ENCODE data around the gene POM121. TPM values are rescaled to one million over a fixed set of nuclear protein-coding genes. Genes with fewer than 3 reads are reported as not detected.
"Not testable (repeated sequence)": the region's sequence is repeated elsewhere in the genome, so short reads cannot be mapped to it uniquely, and the experiment has no call there.

The POM121 gene
- total RNA-seq, 1 donor from 2014 or later = 46.7 TPM

GRCh38 chr7:72995484-72995883, 70.6 kb downstream of the POM121 start:
- not testable (repeated sequence) for DNase-seq (ENCODE audit: low spot score)

DNA sequence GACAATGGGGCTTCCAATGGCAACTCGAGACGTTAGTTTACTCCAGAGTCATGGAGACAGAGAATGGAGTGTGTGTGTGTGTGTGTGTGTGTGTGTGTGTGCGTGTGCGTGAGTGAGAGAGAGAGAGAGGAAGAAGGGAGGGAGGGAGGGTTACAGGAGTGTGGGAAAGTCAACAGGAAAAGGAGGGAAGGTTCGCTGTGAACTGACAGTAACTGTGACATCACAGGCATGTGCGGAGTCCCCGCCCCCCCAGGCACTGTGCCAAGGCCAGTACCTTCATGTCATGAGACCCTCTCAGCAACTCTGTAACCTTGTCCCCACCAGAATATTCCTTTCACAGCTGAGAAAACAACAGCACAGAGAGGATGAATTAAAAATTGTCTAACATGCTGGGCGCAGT, 72.6 kb downstream of the POM121 start:
- DNase-seq (ENCODE audit: low spot score) = not testable (repeated sequence)

GRCh38 chr7:72997887-72998468, 73.1 kb downstream of the POM121 start:
- not testable (repeated sequence) for DNase-seq (ENCODE audit: low spot score)

Other genes with a start within 250 kb of the POM121 start
- 11.0 TPM for gene TYW1B, start 96.9 kb upstream of the POM121 start, total RNA-seq
- 2.7 TPM for gene TRIM74, start 44.4 kb downstream of the POM121 start, total RNA-seq
- gene SPDYE8, start 104.7 kb downstream of the POM121 start, total RNA-seq = not detected
- not detected for gene SPDYE11, start 132.8 kb downstream of the POM121 start, total RNA-seq
- not detected for gene SPDYE9, start 160.9 kb downstream of the POM121 start, total RNA-seq

Measured in mucosa of gallbladder (tissue), 1 donor.